Gastrocnemius medialis (tissue), 4 donors: ENCODE measurements around the gene ZNF683.

ENCODE experiments used
- POLR2A ChIP-seq, 2 donors: fragments of 450-650 bp; IDR thresholded peaks; one replicate each; pipeline ENCODE4 v1.6.1; 2017; ENCODE audit warnings: antibody characterized with exemption in 2 of 2, mild to moderate bottlenecking in 2 of 2, moderate library complexity in 2 of 2
- TF ChIP-seq, protein P1 (sequence below), 5 experiments: fragments of 450-650 bp in 3 of 5; fragments of 200-600 bp in 2 of 5; sonication (generic) in 2 of 5; IDR thresholded peaks in 4 of 5; conservative IDR thresholded peaks in 1 of 5; 1 replicate in 4 of 5; 2 replicates in 1 of 5; pipeline ENCODE4 v1.5.1; 2016 to 2019; ENCODE audit warnings: antibody characterized with exemption in 5 of 5, mild to moderate bottlenecking in 3 of 5, moderate library complexity in 3 of 5

GRCh38 chr1:26340047-26340481 is 32.5 kb downstream of the ZNF683 start:
- TF ChIP-seq POLR2A (IDR thresholded peaks at IDR 0.05), result no peak
- TF ChIP-seq, protein P1, sequence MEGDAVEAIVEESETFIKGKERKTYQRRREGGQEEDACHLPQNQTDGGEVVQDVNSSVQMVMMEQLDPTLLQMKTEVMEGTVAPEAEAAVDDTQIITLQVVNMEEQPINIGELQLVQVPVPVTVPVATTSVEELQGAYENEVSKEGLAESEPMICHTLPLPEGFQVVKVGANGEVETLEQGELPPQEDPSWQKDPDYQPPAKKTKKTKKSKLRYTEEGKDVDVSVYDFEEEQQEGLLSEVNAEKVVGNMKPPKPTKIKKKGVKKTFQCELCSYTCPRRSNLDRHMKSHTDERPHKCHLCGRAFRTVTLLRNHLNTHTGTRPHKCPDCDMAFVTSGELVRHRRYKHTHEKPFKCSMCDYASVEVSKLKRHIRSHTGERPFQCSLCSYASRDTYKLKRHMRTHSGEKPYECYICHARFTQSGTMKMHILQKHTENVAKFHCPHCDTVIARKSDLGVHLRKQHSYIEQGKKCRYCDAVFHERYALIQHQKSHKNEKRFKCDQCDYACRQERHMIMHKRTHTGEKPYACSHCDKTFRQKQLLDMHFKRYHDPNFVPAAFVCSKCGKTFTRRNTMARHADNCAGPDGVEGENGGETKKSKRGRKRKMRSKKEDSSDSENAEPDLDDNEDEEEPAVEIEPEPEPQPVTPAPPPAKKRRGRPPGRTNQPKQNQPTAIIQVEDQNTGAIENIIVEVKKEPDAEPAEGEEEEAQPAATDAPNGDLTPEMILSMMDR (IDR thresholded peaks at IDR 0.05 in 4 of 5, conservative IDR thresholded peaks at IDR 0.05 in 1 of 5), result no peak
